IPS DF 6.9 (cell line): ENCODE measurements around the gene GABRG3.

Experiments
- DNase-seq: peaks from one replicate; pipeline ENCODE4 v3.0.0-alpha.2; 2013; ENCODE audit warnings: low read depth, low spot score
- H3K27ac ChIP-seq: one replicate; pipeline ENCODE4 v1.5.1; 2013; ENCODE audit warnings: low read length, control low read depth
- H3K27me3 ChIP-seq: 2 replicates; pipeline ENCODE4 v1.6.1; 2013; ENCODE audit warnings: mild to moderate bottlenecking, low read length; ENCODE audit not compliant: control insufficient read depth, insufficient read depth
- H3K36me3 ChIP-seq: 2 replicates; pipeline ENCODE4 v1.6.1; 2013; ENCODE audit warnings: low read length; ENCODE audit not compliant: control insufficient read depth, insufficient read depth
- H3K4me1 ChIP-seq: 2 replicates; pipeline ENCODE4 v1.6.1; 2013; ENCODE audit warnings: low read length; ENCODE audit not compliant: control insufficient read depth, insufficient read depth
- H3K4me3 ChIP-seq: 2 replicates; pipeline ENCODE4 v1.5.1; 2013; ENCODE audit warnings: mild to moderate bottlenecking, low read length
- H3K9me3 ChIP-seq: 2 replicates; pipeline ENCODE4 v1.6.1; 2013; ENCODE audit warnings: low read length, inconsistent platforms; ENCODE audit not compliant: control insufficient read depth, insufficient read depth
- WGBS: extraction: QIAGEN DNeasy Blood & Tissue Kit; methylation state at CpG from one replicate; pipeline ENCODE4 v1.1.7; 2013; ENCODE audit warnings: mixed read lengths, missing lambda C conversion rate; ENCODE audit not compliant: insufficient read length, insufficient coverage; 5-methylcytosine and 5-hydroxymethylcytosine counted together

Gene GABRG3

DNA sequence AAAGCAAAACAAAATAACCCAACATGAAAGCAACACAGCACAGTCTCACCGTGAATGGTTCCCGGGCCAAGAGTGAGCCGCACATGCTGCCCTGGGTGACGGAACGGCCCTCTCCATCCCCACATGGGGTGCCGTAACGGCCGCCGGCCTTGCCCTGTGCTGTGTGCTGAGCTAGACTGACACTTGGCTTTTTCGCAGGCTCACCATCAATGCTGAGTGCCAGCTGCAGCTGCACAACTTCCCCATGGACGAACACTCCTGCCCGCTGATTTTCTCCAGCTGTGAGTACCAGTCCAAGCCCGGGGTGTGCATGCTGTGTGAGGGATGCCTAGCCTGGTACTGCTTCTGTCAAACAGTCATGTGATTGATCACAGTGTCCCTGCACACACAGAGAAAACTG, 357.6 kb downstream of the GABRG3 start:
- no peaks in the 10 kb centered on the region for H3K27me3 ChIP-seq
- WGBS = no CpG with 5 or more reads among the region's 13 CpGs
- H3K36me3 ChIP-seq = no peaks in the 10 kb centered on the region
- DNase-seq = no peak
- H3K4me3 ChIP-seq = no peak overlapping the region
- H3K4me1 ChIP-seq = no peaks in the 10 kb centered on the region; the same call in 1 of the 2 replicates
- H3K27ac ChIP-seq = no peak overlapping the region
- peaks cover 2% of the 10 kb centered on the region; the same call in 1 of the 2 replicates for H3K9me3 ChIP-seq

DNA sequence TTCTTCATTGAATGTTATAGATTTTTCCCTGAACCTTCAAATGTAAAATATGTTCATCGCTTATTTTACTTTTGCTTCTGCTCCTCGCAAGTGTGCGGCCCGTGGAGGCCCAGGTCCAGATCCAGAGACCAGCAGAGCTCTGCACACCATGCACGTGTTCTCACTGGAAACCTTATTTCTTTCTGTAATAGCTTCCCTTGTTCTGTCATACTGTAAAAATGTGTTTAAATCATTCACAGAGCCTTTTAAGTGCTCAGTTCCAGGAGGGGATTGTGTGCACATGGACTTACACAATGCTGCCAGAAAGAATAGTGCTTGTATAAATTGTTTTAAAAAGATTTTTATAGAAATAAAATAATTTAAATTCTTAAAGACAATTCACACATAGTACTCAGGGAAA, 359.3 kb downstream of the GABRG3 start:
- no peak for DNase-seq
- Histone ChIP-seq H3K27ac (no peak overlapping the region), H3K9me3 (peaks cover 2% of the 10 kb centered on the region; the same call in 1 of the 2 replicates), H3K27me3 (no peaks in the 10 kb centered on the region), H3K4me1 (no peaks in the 10 kb centered on the region; the same call in 1 of the 2 replicates), H3K4me3 (no peak overlapping the region), H3K36me3 (no peaks in the 10 kb centered on the region)
- whole genome bisulfite sequencing = no CpG with 5 or more reads among the region's 5 CpGs

GRCh38 chr15:27336676-27337075, 365.7 kb downstream of the GABRG3 start:
- no peak overlapping the region for H3K27ac ChIP-seq
- peaks cover 2% of the 10 kb centered on the region for H3K9me3 ChIP-seq
- H3K36me3 ChIP-seq = no peaks in the 10 kb centered on the region
- H3K27me3 ChIP-seq = no peaks in the 10 kb centered on the region
- DNase-seq = no peak
- H3K4me1 ChIP-seq = no peaks in the 10 kb centered on the region
- no peak overlapping the region for H3K4me3 ChIP-seq
- no CpG with 5 or more reads among the region's 1 CpG for WGBS

- Histone ChIP-seq H3K27ac (no peak overlapping the region), H3K9me3 (no peaks in the 10 kb centered on the region; the same call in none of the 2 replicates), H3K4me1 (no peaks in the 10 kb centered on the region), H3K27me3 (no peaks in the 10 kb centered on the region), H3K36me3 (no peaks in the 10 kb centered on the region), H3K4me3 (no peak overlapping the region)
- DNase-seq = no peak
- no CpG with 5 or more reads among the region's 5 CpGs for WGBS
These were observed 368.2 kb downstream of the GABRG3 start for GRCh38 chr15:27339138-27339537.

GRCh38 chr15:27341780-27342343, 370.9 kb downstream of the GABRG3 start:
- no CpG with 5 or more reads among the region's 7 CpGs for WGBS
- no peak for DNase-seq

GRCh38 chr15:27342991-27343390, 372.0 kb downstream of the GABRG3 start:
- WGBS = no CpG with 5 or more reads among the region's 8 CpGs
- H3K36me3 ChIP-seq = no peaks in the 10 kb centered on the region
- H3K27ac ChIP-seq = no peak overlapping the region
- H3K27me3 ChIP-seq = no peaks in the 10 kb centered on the region
- no peaks in the 10 kb centered on the region for H3K4me1 ChIP-seq
- H3K4me3 ChIP-seq = no peak overlapping the region
- no peak for DNase-seq
- no peaks in the 10 kb centered on the region; the same call in none of the 2 replicates for H3K9me3 ChIP-seq

More at GRCh38 chr15:27341780-27342343, 370.9 kb downstream of the GABRG3 start:
- no peaks in the 10 kb centered on the region for H3K27me3 ChIP-seq
- no peaks in the 10 kb centered on the region for H3K4me1 ChIP-seq
- no peak overlapping the region for H3K4me3 ChIP-seq
- no peaks in the 10 kb centered on the region for H3K36me3 ChIP-seq
- no peak overlapping the region for H3K27ac ChIP-seq
- no peaks in the 10 kb centered on the region; the same call in none of the 2 replicates for H3K9me3 ChIP-seq

DNA sequence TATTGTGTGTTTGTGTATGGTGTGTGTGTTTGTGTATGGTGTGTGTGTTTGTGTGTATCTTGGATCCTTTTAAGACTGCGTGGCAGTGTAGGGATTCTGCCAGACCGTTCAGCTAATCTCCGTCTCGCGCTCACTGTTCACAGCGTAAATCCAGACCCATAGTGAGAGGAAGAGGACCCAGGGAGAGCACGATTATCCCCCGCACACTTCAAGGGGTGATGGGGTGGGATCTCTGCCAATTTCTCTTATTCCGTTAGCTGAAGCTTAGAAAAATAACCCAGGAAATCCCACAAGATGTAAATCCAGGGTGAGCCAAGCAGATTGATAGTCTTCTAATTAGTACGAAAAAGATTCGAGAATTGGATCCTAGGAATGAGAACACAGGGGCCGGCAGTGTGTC, 381.2 kb downstream of the GABRG3 start:
- H3K9me3 ChIP-seq = peaks cover 3% of the 10 kb centered on the region; the same call in 1 of the 2 replicates
- WGBS = no CpG with 5 or more reads among the region's 12 CpGs

GRCh38 chr15:27353856-27354255, 382.9 kb downstream of the GABRG3 start:
- WGBS = no CpG with 5 or more reads among the region's 2 CpGs
- Histone ChIP-seq H3K9me3 (peaks cover 3% of the 10 kb centered on the region; the same call in 1 of the 2 replicates), H3K27ac (no peak overlapping the region), H3K27me3 (no peaks in the 10 kb centered on the region), H3K36me3 (no peaks in the 10 kb centered on the region), H3K4me1 (no peaks in the 10 kb centered on the region), H3K4me3 (no peak overlapping the region)
- DNase-seq = no peak

More for the DNA sequence above, 381.2 kb downstream of the GABRG3 start:
- H3K27ac ChIP-seq = no peak overlapping the region
- H3K27me3 ChIP-seq = no peaks in the 10 kb centered on the region
- no peaks in the 10 kb centered on the region for H3K36me3 ChIP-seq
- H3K4me1 ChIP-seq = no peaks in the 10 kb centered on the region
- no peak overlapping the region for H3K4me3 ChIP-seq
- no peak for DNase-seq

GRCh38 chr15:27358751-27359434, 387.9 kb downstream of the GABRG3 start:
- no peaks in the 10 kb centered on the region for H3K36me3 ChIP-seq
- no peaks in the 10 kb centered on the region for H3K4me1 ChIP-seq
- no CpG with 5 or more reads among the region's 19 CpGs for WGBS
- H3K27me3 ChIP-seq = no peaks in the 10 kb centered on the region
- H3K27ac ChIP-seq = no peak overlapping the region
- H3K9me3 ChIP-seq = peaks cover under 1% of the 10 kb centered on the region; the same call in 1 of the 2 replicates
- H3K4me3 ChIP-seq = no peak overlapping the region
- peak; percentile 27 for DNase-seq

DNA sequence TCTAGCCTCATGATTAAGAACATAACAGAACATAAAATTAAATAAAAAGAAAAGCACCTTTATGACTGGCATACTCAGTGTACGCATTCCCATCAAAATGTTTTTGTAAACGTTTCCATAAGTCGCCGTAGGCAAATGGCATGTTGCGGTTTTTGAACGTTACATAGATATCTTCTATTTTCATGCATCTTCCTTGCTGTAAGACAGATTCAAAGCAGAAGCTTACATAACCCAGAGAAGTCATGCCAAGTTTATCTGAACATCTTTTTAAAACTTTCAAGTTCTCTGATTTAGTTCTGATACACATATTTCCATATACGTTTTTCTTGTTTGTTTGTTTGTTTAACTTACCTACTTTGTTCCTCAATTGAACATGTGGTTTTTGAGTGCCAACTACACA, 388.6 kb downstream of the GABRG3 start:
- DNase-seq = no peak
- H3K27ac ChIP-seq = no peak overlapping the region
- no peaks in the 10 kb centered on the region for H3K36me3 ChIP-seq
- no peaks in the 10 kb centered on the region for H3K9me3 ChIP-seq
- no peak overlapping the region for H3K4me3 ChIP-seq
- no CpG with 5 or more reads among the region's 7 CpGs for WGBS
- H3K27me3 ChIP-seq = no peaks in the 10 kb centered on the region
- H3K4me1 ChIP-seq = no peaks in the 10 kb centered on the region
